Measurements from ENCODE around the gene PCSK5.

Gene PCSK5

GRCh38 chr9:76341616-76342015 lies 451.1 kb downstream of the PCSK5 start:
- H3K4me3 ChIP-seq (ENCODE audit: low read depth, low read length): no peak overlapping the region
- TF ChIP-seq CTCF (IDR thresholded peaks at IDR 0.05; ENCODE audit: insufficient read depth, low read depth, low read length, missing control alignments): no peak
- no peak for DNase-seq (ENCODE audit: low read depth)

- no peak for DNase-seq (ENCODE audit: low read depth)
- H3K4me3 ChIP-seq (ENCODE audit: low read depth, low read length): no peak overlapping the region
- no peak for TF ChIP-seq CTCF (IDR thresholded peaks at IDR 0.05; ENCODE audit: insufficient read depth, low read depth, low read length, missing control alignments)
These were observed 451.7 kb downstream of the PCSK5 start for GRCh38 chr9:76342201-76342600.

GRCh38 chr9:76342858-76343257 lies 452.4 kb downstream of the PCSK5 start:
- DNase-seq (ENCODE audit: low read depth): no peak
- no peak for TF ChIP-seq CTCF (IDR thresholded peaks at IDR 0.05; ENCODE audit: insufficient read depth, low read depth, low read length, missing control alignments)

GRCh38 chr9:76349865-76350264 lies 459.4 kb downstream of the PCSK5 start:
- TF ChIP-seq CTCF (IDR thresholded peaks at IDR 0.05; ENCODE audit: insufficient read depth, low read depth, low read length, missing control alignments): no peak
- no peak for DNase-seq (ENCODE audit: low read depth)
- no peak overlapping the region for H3K4me3 ChIP-seq (ENCODE audit: low read depth, low read length)

More at GRCh38 chr9:76342858-76343257, 452.4 kb downstream of the PCSK5 start:
- H3K4me3 ChIP-seq (ENCODE audit: low read depth, low read length): no peak overlapping the region

GRCh38 chr9:76351006-76351405 lies 460.5 kb downstream of the PCSK5 start:
- no peak for TF ChIP-seq CTCF (IDR thresholded peaks at IDR 0.05; ENCODE audit: insufficient read depth, low read depth, low read length, missing control alignments)
- H3K4me3 ChIP-seq (ENCODE audit: low read depth, low read length): no peak overlapping the region
- no peak for DNase-seq (ENCODE audit: low read depth)

GRCh38 chr9:76352026-76352620 lies 461.6 kb downstream of the PCSK5 start:
- no peak for DNase-seq (ENCODE audit: low read depth)
- no peak for TF ChIP-seq CTCF (IDR thresholded peaks at IDR 0.05; ENCODE audit: insufficient read depth, low read depth, low read length, missing control alignments)

GRCh38 chr9:76353280-76353679 lies 462.8 kb downstream of the PCSK5 start:
- TF ChIP-seq CTCF (IDR thresholded peaks at IDR 0.05; ENCODE audit: insufficient read depth, low read depth, low read length, missing control alignments): no peak
- no peak for DNase-seq (ENCODE audit: low read depth)

More at GRCh38 chr9:76352026-76352620, 461.6 kb downstream of the PCSK5 start:
- H3K4me3 ChIP-seq (ENCODE audit: low read depth, low read length): no peak overlapping the region

More at GRCh38 chr9:76353280-76353679, 462.8 kb downstream of the PCSK5 start:
- no peak overlapping the region for H3K4me3 ChIP-seq (ENCODE audit: low read depth, low read length)

Measured in GM12865 (cell line).